Activated CD4-positive, CD25-positive, alpha-beta regulatory T cell treated with anti-CD3 and anti-CD28 coated beads, Interleukin-2, amount 50 U/mL, for 24 hours (primary cell): Measurements from ENCODE around the gene IP6K3.

ENCODE experiments used
- ATAC-seq, 2 donors: fragments of 150-1000 bp; cut with Tn5 transposase; one replicate each; pipeline ENCODE4 v1.10.0; 2021; ENCODE audit warnings: mild to moderate bottlenecking in 1 of 2, moderate library complexity in 1 of 2

The IP6K3 gene

DNA sequence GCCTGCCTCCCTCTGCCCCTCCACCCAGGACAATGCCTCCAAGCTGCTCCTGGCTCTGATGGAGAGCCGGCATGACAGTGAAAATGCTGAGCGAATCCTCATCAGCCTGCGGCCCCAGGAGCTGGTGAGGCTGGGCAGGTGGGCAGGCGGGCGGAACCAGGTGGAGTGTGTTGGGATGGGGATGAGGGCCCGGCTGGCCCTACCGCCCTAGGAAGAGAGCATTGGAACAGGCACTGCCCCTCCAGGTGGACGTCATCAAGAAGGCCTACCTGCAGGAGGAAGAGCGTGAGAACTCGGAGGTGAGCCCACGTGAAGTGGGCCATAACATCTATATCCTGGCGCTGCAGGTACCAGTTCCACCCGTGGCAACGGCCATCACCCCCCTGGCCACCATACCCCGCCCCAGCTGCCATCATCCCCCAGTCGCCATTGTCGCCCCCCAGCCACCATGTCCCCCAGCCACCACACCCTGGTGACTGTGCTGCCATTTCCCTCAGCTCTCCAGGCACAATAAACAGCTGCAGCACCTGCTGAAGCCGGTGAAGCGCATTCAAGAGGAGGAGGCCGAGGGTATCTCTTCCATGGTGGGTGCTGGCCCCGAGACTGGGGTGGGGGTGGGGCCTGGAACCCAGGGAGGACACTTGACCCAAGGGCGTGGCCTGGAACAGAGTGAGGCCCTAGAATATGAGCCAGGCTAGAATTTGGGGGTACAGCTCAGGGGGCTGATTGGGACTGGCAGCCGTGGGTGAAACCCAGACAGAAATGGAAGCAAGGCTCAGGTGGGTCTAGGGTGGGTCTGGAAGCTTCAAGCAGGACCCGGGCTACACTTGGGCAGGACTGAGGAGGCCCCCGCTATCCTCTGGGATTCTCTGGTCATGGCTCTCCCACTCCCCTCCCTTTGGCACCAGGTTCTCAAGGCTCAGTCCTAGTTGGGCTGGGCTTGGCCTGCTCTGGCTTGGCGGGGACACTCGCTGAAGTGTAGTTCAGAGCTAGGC lies 59.4 kb downstream of the IP6K3 start:
- no peak for ATAC-seq

DNA sequence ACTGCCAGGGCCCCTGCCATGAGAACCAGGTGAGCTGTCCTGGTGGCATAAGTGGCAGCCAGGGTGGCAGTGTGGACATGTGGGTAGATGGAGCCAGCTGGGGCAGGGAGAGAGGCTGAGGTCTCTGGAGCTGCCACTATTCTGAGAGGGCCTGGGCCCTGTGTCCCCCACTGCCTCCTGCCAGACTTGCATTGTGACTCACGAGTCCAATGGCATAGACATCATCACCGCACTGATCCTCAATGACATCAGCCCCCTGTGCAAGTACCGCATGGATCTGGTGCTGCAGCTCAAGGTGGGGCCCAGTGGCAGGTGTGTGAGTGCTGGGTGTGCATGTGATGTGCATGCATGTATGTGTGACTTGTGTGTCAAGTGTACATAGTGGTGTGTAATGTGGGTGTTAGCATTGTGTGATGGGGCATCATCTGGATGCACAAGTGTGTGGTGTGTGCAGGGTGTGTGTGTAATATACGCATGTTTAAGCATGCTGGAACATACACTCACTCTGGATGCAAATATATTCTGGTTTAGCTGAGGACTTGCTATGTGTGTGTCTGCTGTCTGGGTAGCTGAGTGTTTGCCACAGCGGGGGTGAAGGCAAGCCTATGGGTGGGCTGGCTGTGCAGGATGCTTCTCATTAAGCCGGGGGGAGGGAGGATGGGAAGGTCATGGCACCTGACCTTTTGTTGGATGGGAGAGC lies 60.3 kb downstream of the IP6K3 start:
- ATAC-seq: no peak

DNA sequence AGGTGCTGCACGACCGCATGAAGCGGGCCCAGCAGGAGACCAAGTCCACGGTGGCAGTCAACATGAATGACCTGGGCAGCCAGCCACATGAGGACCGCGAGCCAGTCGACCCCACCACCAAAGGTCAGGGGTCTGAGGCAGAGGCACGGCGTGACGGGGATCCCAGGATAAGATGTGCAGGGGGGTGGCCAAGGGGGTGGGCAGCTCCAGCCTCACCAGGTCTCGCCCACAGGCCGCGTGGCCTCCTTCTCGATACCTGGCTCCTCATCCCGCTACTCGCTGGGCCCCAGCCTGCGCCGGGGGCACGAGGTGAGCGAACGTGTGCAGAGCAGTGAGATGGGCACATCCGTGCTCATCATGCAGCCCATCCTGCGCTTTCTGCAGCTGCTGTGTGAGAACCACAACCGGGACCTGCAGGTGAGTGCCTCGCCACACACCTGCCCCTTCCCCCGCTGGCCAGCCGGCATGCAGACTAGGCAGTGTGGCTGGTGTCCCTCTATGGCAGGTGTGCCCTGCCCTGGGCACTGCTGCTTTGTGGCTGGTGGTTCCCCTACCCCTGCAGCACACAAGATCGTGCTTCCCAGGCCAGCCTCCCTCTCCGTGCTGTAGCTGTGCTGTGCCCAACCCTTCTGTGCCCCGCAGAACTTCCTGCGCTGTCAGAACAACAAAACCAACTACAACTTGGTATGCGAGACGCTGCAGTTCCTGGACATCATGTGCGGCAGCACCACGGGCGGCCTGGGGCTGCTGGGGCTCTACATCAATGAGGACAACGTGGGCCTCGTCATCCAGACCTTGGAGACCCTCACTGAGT lies 61.1 kb downstream of the IP6K3 start:
- ATAC-seq: no peak

DNA sequence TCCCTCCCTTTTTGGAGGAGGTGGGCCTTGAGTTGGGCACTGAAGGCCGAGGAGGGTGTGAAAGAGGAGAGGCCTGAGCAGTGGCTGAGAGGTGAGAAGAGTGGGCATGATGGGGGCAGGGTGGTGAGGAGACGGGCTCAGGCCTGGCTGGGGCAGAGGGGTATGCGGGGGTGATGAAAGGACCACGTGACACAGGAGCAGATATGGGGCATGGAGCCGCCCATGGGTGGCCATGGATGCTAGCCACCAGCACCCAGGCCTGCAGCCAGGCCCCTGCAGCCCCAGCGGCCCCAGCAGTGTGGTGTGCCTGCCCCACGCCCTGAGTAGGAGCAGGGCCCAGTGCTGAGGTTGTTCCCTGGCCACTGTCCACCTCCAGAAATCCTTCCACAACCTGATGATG lies 61.7 kb downstream of the IP6K3 start:
- no peak for ATAC-seq

DNA sequence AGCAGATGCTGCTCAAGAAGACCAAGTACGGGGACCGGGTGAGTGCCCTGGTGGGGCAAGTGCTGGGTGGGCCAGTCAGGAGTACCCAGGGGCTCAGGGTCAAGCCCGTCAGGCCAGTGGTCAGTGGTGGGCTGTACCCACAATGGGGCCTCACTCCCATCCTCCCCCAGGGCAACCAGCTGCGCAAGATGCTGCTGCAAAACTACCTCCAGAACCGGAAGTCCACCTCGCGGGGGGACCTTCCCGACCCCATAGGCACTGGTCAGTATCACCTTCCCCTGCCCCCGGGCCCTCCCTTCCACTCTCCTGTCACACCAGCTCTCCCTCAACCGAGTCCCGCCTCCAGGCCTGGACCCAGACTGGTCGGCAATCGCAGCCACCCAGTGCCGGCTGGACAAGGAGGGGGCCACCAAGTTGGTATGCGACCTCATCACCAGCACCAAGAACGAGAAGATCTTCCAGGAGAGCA lies 62.2 kb downstream of the IP6K3 start:
- no peak for ATAC-seq

DNA sequence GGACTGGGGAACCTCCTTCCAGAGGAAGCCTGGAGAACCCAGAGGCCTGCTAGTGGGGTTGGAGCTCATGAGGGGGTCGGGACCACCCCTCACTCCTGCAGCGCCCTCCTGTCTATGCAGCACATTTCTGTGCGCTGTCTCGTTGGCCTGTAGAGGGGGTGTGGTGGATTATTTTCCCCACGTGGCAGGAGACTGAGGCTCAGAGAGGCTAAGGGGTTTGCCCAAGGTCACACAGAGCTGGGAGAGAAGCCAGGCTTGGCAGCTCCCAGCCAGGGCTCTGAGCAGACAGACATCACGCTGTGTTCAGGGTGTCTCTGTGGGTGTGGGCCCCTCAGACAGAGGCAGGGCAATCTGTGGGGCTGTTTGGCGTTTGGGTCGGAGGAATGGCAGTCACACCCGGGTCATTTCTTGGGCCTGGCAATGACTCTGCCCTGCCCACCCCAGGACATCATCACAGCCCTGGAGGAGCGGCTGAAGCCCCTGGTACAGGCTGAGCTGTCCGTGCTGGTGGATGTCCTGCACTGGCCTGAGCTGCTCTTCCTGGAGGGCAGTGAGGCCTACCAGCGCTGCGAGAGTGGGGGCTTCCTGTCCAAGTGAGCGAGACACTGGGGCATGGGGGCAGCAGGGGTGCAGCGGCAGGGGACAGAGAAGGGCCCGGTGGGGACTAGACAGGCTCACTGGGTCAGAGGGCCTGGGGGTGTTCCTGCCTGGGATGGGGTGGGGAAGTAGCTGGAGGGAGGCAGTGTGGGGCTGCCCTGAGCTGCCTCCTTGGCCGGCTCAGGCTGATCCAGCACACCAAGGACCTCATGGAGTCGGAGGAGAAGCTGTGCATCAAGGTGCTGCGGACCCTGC lies 62.9 kb downstream of the IP6K3 start:
- peak; percentile 9 to 13 for ATAC-seq

DNA sequence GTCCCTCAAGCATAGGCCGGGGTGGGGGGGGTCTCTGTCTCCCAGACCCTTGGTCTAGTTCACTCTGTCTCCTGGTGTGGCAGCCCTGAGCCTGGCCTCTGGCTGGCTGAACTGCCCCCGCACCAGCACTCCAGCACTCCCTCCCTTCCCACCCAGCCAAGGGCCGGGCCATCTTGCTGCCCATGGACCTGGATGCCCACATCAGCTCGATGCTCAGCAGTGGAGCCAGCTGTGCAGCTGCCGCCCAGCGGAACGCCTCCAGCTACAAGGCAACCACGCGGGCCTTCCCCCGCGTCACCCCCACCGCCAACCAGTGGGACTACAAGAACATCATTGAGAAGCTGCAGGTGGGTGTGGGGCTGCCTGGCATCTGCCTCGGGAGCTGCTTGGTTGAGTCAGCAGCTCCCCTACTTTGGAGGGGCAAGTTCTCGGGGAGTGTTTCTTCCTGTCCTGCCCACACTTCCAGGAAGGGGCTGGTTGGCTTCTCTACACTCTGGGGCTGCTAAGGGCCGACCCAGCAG lies 63.6 kb downstream of the IP6K3 start:
- ATAC-seq: peak; percentile 47 to 51

DNA sequence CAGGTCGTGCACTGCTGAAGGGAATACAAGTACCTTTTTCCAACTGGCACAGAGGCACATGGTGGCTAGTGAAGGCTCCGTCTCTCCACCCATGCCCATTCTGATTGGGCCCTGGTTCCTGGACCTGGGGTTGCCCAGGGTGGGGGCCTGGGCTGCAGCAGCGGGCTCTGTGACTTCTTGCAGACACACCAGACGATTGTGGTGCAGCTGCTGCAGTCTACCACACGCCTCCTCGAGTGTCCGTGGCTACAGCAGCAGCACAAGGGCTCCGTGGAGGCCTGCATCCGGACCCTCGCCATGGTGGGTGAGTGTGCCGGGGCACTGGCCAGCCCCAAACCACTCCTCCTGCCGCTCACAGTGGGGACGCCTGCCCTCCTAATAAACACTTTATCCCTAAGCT lies 64.4 kb downstream of the IP6K3 start:
- no peak for ATAC-seq

DNA sequence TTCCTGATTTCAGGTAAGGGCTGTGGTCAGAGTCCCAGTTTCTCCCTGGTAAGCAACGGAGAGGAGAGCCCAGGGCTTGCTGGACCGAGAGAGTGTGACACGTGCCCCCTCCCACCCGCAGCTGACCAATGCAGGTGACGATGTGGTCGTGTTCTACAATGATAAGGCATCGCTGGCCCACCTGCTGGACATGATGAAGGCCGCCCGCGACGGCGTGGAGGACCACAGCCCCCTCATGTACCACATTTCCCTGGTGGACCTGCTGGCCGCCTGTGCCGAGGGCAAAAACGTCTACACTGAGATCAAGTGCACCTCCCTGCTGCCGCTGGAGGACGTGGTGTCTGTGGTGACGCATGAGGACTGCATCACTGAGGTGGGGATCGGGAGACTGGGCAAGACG lies 66.9 kb downstream of the IP6K3 start:
- no peak for ATAC-seq

GRCh38 chr6:33678932-33679490 lies 67.7 kb downstream of the IP6K3 start:
- no peak for ATAC-seq

DNA sequence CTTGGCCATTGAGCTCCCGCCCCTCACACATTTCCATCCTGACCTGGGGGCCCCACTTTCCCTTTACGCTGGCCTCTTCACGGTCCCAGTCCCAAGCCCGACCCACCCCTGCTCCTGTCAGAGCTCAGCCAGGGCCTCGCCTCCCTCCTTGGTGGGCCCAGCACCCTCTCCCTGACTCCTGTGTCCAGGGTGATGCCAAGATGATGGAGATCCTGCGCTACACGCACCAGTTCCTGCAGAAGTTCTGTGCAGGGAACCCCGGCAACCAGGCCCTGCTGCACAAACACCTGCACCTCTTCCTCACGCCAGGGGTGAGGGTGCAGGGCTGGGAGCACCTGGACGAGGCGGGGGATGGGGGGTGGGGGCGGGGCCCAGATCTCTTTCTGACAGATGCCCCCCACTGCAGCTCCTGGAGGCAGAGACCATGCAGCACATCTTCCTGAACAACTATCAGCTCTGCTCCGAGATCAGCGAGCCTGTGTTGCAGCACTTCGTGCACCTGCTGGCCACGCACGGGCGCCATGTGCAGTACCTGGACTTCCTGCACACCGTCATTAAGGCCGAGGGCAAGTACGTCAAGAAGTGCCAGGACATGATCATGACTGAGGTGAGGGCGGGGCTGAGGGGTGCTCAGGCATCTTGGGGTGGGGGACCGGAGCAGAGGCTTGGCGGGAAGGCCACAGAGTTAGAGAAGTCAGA lies 68.3 kb downstream of the IP6K3 start:
- no peak for ATAC-seq

GRCh38 chr6:33677689-33678088 lies 69.0 kb downstream of the IP6K3 start:
- no peak for ATAC-seq

DNA sequence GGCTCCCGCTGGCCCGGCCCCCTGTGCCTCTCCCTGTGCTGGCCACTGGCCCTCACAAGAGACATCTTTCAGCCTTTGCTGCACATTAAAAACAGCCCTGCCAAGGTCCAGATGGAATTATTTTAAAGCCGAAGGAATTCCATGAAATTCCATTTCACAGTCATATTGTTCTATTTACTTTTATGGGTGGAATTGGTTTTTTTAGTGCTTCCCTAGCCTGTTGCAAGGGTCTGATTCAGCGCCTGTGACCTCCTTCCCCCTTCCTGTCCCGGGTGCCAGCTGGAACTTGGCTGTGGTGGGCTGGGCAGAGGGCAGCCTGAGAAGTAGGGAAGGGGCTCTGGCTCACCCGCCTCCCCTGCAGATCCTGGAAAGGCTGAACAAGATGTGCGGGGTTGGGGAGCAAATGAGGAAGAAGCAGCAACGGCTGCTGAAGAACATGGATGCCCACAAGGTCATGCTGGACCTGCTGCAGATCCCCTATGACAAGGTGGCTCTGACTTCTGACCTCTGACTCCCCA lies 69.5 kb downstream of the IP6K3 start:
- no peak for ATAC-seq

- ATAC-seq: no peak
Observed at GRCh38 chr6:33676416-33677142, 70.1 kb downstream of the IP6K3 start.

DNA sequence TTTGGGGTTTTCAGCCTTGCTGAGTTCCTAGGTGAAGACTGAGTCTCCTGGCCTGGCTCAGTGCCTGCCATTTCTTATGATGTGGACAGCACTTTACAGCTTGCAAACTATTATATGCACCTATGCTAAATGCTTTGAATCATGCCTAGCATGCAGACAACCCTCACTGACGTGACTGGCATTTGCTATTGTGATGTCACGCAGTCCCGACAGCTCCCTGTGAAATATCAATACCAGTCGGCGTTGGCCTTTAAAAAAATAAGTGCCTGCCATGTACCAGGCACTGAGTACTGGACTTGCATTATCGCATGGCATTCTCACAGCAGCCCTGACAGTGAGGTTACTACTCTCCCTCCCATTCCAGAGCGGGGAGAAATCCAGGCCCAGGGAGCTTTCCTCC lies 70.7 kb downstream of the IP6K3 start:
- ATAC-seq: no peak

DNA sequence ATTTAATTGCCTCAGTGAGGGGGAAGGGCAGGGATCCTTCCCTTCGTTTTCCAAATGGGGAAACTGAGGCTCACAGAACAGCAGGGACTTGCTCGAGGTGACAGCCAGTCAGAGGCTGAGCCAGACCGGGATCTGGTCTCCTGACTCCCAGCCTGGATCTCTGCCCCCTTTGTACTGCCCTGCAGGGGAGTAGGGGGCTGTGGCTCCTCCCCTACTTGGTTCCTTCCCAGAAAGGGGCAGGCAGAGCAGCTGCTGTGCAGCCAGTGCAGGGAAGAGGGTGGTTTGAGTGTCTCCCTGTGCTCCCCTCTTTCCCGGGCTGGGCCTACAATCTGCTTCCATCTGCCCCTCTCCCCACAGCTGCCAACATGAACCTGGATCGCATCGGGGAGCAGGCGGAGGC lies 72.9 kb downstream of the IP6K3 start:
- no peak for ATAC-seq

- ATAC-seq: no peak
Observed at GRCh38 chr6:33672808-33673207, 73.9 kb downstream of the IP6K3 start.

GRCh38 chr6:33671744-33672072 lies 75.0 kb downstream of the IP6K3 start:
- ATAC-seq: no peak
